ENCODE measurements around the gene PLEKHG3.

PLEKHG3 gene

GRCh38 chr14:64700290-64700689, 3.9 kb upstream of the PLEKHG3 start:
- Histone ChIP-seq H3K27me3 (ENCODE audit: insufficient read depth, low read length) (peaks cover 18% of the 10 kb centered on the region; the same call in 1 of the 2 replicates), H3K36me3 (ENCODE audit: insufficient read depth, low read length) (no peaks in the 10 kb centered on the region), H3K4me1 (ENCODE audit: insufficient read depth, low read length) (peaks cover 55% of the 10 kb centered on the region), H3K9ac (ENCODE audit: low read depth, low read length) (no peak overlapping the region), H3K4me3 (ENCODE audit: low read length) (no peak overlapping the region), H3K9me3 (ENCODE audit: insufficient read depth, low read depth, low read length) (no peaks in the 10 kb centered on the region), H3K27ac (ENCODE audit: low read depth, low read length) (no peak overlapping the region)
- WGBS, result 93% methylated on average over 2 of the region's 2 CpGs

GRCh38 chr14:64700894-64701293, 3.3 kb upstream of the PLEKHG3 start:
- Histone ChIP-seq H3K27ac (ENCODE audit: low read depth, low read length) (peak overlapping the region; percentile 30; the same call in 1 of the 2 replicates), H3K36me3 (ENCODE audit: insufficient read depth, low read length) (no peaks in the 10 kb centered on the region), H3K9me3 (ENCODE audit: insufficient read depth, low read depth, low read length) (no peaks in the 10 kb centered on the region), H3K27me3 (ENCODE audit: insufficient read depth, low read length) (peaks cover 18% of the 10 kb centered on the region; the same call in 1 of the 2 replicates), H3K4me3 (ENCODE audit: low read length) (no peak overlapping the region), H3K4me1 (ENCODE audit: insufficient read depth, low read length) (peaks cover 60% of the 10 kb centered on the region), H3K9ac (ENCODE audit: low read depth, low read length) (no peak overlapping the region)
- 67% methylated on average over 4 of the region's 4 CpGs for WGBS

GRCh38 chr14:64701660-64702059, 2.6 kb upstream of the PLEKHG3 start:
- WGBS, result 5% methylated on average over 1 of the region's 1 CpG
- Histone ChIP-seq H3K4me1 (ENCODE audit: insufficient read depth, low read length) (peaks cover 65% of the 10 kb centered on the region), H3K27me3 (ENCODE audit: insufficient read depth, low read length) (peaks cover 18% of the 10 kb centered on the region; the same call in 1 of the 2 replicates), H3K4me3 (ENCODE audit: low read length) (peak overlapping the region; percentile 83; the same call in 1 of the 2 replicates), H3K36me3 (ENCODE audit: insufficient read depth, low read length) (no peaks in the 10 kb centered on the region), H3K9ac (ENCODE audit: low read depth, low read length) (no peak overlapping the region), H3K27ac (ENCODE audit: low read depth, low read length) (peak overlapping the region; percentile 75; the same call in 1 of the 2 replicates), H3K9me3 (ENCODE audit: insufficient read depth, low read depth, low read length) (no peaks in the 10 kb centered on the region)

- Histone ChIP-seq H3K27ac (ENCODE audit: low read depth, low read length) (peak overlapping the region; percentile 51; the same call in 1 of the 2 replicates), H3K9me3 (ENCODE audit: insufficient read depth, low read depth, low read length) (no peaks in the 10 kb centered on the region), H3K9ac (ENCODE audit: low read depth, low read length) (peak overlapping the region; percentile 53), H3K27me3 (ENCODE audit: insufficient read depth, low read length) (peaks cover 18% of the 10 kb centered on the region; the same call in 1 of the 2 replicates), H3K4me1 (ENCODE audit: insufficient read depth, low read length) (peaks cover 72% of the 10 kb centered on the region), H3K4me3 (ENCODE audit: low read length) (peak overlapping the region; percentile 83), H3K36me3 (ENCODE audit: insufficient read depth, low read length) (no peaks in the 10 kb centered on the region)
- 4% methylated on average over 25 of the region's 25 CpGs for WGBS
Observed at GRCh38 chr14:64702493-64703394, 1.5 kb upstream of the PLEKHG3 start.

DNA sequence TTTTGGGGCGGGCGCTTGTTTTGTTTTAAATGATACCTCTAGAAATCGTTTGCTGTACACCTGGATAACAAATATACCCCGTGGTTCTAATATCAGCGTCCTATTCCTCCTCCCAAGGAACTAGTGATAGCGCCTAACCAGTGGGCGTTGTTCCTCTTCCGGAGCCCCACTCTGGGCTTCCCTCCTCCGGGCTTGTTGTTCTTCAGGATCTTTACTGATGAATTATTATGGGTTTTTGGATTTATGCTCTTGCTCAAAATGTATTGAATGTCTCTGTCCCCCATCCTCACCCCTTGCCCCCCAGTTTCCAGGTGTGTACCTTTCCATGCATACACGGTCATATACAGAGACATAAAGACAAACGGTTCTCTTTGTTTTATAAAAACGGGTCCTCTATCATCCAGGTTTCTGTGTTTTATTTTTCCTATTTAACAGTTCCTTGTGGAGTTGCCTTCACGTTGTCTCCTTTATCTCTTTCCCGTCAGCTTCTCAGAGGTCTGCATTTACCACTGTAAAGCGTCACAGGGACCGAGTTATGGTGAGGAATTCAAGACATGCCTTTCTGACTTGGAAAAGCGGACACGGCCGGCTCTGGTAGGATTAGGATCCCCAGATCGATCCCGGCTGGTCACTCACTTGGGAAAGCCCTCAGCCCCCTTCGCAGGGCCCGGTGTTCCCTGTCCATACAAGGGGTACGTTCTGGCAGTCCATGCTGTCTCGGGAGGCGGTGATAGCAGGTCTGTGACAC, 655 bp upstream of the PLEKHG3 start:
- H3K36me3 ChIP-seq (ENCODE audit: insufficient read depth, low read length), result no peaks in the 10 kb centered on the region
- H3K4me3 ChIP-seq (ENCODE audit: low read length), result peak overlapping the region; percentile 83
- H3K9ac ChIP-seq (ENCODE audit: low read depth, low read length), result peak overlapping the region; percentile 73
- H3K27me3 ChIP-seq (ENCODE audit: insufficient read depth, low read length), result peaks cover 18% of the 10 kb centered on the region; the same call in 1 of the 2 replicates
- peak overlapping the region; percentile 76 for H3K27ac ChIP-seq (ENCODE audit: low read depth, low read length)
- no peaks in the 10 kb centered on the region for H3K9me3 ChIP-seq (ENCODE audit: insufficient read depth, low read depth, low read length)
- H3K4me1 ChIP-seq (ENCODE audit: insufficient read depth, low read length), result peaks cover 67% of the 10 kb centered on the region
- under 1% methylated on average over 25 of the region's 26 CpGs for WGBS

DNA sequence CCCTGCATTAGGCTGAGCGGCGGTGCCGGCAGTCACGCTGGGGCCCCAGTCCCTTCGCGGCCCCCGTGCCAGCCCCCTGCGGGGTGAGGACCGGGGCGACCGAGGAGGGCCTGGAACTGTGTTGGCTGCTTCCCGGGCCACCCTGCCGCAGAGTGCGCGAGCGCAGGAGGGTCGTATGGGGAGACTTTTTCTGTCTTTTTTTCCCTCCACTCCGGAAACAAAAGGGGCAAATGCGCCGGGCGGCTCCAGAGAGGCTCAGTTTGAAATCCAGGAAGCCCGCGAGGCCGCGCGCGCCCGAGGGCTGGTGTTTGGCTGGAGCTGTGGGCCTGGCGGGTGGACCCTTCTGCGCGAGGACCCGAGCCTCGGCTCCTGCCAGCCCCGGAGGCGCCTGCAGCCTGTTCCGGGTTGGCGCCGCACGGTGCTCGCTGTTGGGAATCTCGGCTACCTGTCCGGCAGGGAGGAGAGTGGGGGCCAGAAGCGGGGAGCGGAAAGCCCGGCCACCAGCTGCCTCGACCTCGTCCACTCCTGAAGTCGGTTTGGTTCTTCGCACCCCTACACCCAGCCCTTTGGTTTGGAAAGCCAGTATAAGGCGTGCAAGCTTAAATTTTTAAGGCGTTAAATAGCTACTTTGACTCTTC, 638 bp downstream of the PLEKHG3 start:
- Histone ChIP-seq H3K4me1 (ENCODE audit: insufficient read depth, low read length) (peaks cover 69% of the 10 kb centered on the region), H3K9me3 (ENCODE audit: insufficient read depth, low read depth, low read length) (no peaks in the 10 kb centered on the region), H3K4me3 (ENCODE audit: low read length) (peak overlapping the region; percentile 83), H3K27ac (ENCODE audit: low read depth, low read length) (peak overlapping the region; percentile 67), H3K9ac (ENCODE audit: low read depth, low read length) (peak overlapping the region; percentile 82), H3K36me3 (ENCODE audit: insufficient read depth, low read length) (peaks cover 3% of the 10 kb centered on the region; the same call in 1 of the 2 replicates), H3K27me3 (ENCODE audit: insufficient read depth, low read length) (peaks cover 18% of the 10 kb centered on the region; the same call in 1 of the 2 replicates)
- WGBS, result under 1% methylated on average over 51 of the region's 51 CpGs

DNA sequence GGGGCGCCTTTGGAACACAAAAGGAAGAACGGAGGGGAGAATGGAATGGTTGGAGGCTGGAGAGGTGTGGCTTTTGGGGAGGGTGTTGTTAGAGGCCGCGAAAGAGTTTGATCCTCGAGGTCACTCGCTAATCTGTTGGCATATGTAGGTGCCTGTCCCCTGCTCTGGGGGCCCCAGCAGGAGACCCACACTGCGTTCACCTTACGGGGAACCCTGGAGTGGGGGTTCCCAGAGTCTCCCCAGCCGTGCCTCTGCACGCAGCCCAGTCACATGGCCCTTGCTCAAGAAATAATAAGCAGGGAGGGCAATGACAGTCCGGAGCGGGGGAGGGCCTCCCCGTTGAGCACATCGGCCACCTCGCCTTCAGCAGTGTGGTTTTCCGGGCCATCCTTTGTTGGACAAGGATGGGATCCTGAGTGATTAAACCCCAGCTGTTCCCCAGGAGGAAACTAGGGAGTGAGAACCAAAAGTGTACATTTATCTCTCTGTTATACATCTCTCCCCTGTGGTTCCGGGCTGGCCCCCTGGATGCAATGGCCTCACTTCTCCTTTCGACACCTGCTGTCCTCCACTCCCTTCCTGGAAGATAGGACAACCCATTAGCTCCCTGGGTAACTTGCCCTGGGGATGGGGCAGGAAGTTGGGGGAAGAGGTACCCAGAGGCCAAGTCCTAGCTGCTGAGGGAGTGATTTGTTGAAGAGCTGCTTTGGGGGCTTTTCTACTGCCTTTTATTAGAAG, 1.3 kb downstream of the PLEKHG3 start:
- 3% methylated on average over 18 of the region's 18 CpGs for WGBS
- peaks cover 6% of the 10 kb centered on the region; the same call in 1 of the 2 replicates for H3K36me3 ChIP-seq (ENCODE audit: insufficient read depth, low read length)
- no peak overlapping the region for H3K27ac ChIP-seq (ENCODE audit: low read depth, low read length)
- peak overlapping the region; percentile 82 for H3K9ac ChIP-seq (ENCODE audit: low read depth, low read length)
- H3K27me3 ChIP-seq (ENCODE audit: insufficient read depth, low read length), result peaks cover 18% of the 10 kb centered on the region; the same call in 1 of the 2 replicates
- H3K4me1 ChIP-seq (ENCODE audit: insufficient read depth, low read length), result peaks cover 68% of the 10 kb centered on the region
- H3K9me3 ChIP-seq (ENCODE audit: insufficient read depth, low read depth, low read length), result no peaks in the 10 kb centered on the region
- peak overlapping the region; percentile 83 for H3K4me3 ChIP-seq (ENCODE audit: low read length)

DNA sequence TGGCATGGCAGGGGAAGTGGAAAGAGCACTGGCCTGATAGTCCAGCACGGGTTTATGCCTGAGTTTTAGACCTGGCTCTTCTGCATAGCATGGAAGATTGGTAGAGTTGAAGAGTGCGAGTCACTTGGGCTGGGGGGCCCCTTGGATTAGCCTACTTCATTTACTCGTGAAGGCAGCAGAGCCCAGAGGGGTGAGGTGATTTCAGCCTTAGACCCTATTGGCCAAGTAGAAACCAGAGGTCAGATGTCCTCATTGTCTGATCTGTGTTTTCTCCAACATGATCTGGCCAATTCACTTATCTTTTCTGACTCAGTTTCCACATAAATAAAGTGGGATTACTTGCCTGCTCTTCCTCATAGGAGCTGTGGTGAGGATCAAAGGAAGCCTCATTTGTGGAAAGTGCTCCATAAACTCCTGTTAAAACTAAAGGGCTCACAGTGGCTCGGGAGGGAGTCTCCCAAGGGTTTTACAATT, 1.9 kb downstream of the PLEKHG3 start:
- Histone ChIP-seq H3K27ac (ENCODE audit: low read depth, low read length) (peak overlapping the region; percentile 56; the same call in 1 of the 2 replicates), H3K4me1 (ENCODE audit: insufficient read depth, low read length) (peaks cover 62% of the 10 kb centered on the region), H3K9ac (ENCODE audit: low read depth, low read length) (peak overlapping the region; percentile 82; the same call in 1 of the 2 replicates), H3K27me3 (ENCODE audit: insufficient read depth, low read length) (peaks cover 18% of the 10 kb centered on the region; the same call in 1 of the 2 replicates), H3K4me3 (ENCODE audit: low read length) (peak overlapping the region; percentile 83), H3K9me3 (ENCODE audit: insufficient read depth, low read depth, low read length) (no peaks in the 10 kb centered on the region), H3K36me3 (ENCODE audit: insufficient read depth, low read length) (peaks cover 6% of the 10 kb centered on the region; the same call in 1 of the 2 replicates)
- WGBS, result 18% methylated on average over 4 of the region's 4 CpGs

- H3K9me3 ChIP-seq (ENCODE audit: insufficient read depth, low read depth, low read length), result no peaks in the 10 kb centered on the region
- peak overlapping the region; percentile 82; the same call in 1 of the 2 replicates for H3K9ac ChIP-seq (ENCODE audit: low read depth, low read length)
- peak overlapping the region; percentile 83 for H3K4me3 ChIP-seq (ENCODE audit: low read length)
- H3K27ac ChIP-seq (ENCODE audit: low read depth, low read length), result peak overlapping the region; percentile 56; the same call in 1 of the 2 replicates
- H3K27me3 ChIP-seq (ENCODE audit: insufficient read depth, low read length), result peaks cover 18% of the 10 kb centered on the region; the same call in 1 of the 2 replicates
- peaks cover 56% of the 10 kb centered on the region for H3K4me1 ChIP-seq (ENCODE audit: insufficient read depth, low read length)
- WGBS, result 6% methylated on average over 14 of the region's 14 CpGs
- peaks cover 6% of the 10 kb centered on the region; the same call in 1 of the 2 replicates for H3K36me3 ChIP-seq (ENCODE audit: insufficient read depth, low read length)
Observed at GRCh38 chr14:64706593-64707193, 2.5 kb downstream of the PLEKHG3 start.
